ENCODE data around the gene ABLIM3. TPM values are rescaled to one million over a fixed set of nuclear protein-coding genes. Genes with fewer than 3 reads are reported as not detected.

Gene ABLIM3
- total RNA-seq, 2 experiments from 2014 or later: 0.21 TPM; not detected in 1

- ATAC-seq (no peak), DNase-seq (no peak)
- CTCF ChIA-PET: interaction anchor here (1.1 kb wide), 1 partner anchor 11 kb away, joined by 4 read pairs; no protein-coding TSS in a partner anchor
- H3K4me3 Mint-ChIP-seq: no peak overlapping the region
- peaks cover 23% of the 10 kb centered on the region for H3K27me3 Mint-ChIP-seq
- no peaks in the 10 kb centered on the region for H3K4me1 Mint-ChIP-seq
- no peaks in the 10 kb centered on the region for H3K9me3 Mint-ChIP-seq (ENCODE audit: low read depth)
- H3K27ac Mint-ChIP-seq: no peak overlapping the region
- H3K36me3 Mint-ChIP-seq: no peaks in the 10 kb centered on the region
These were observed 142.6 kb downstream of the ABLIM3 start for GRCh38 chr5:149283626-149284480.

- DNase-seq: no peak
- no peak overlapping the region for H3K4me3 Mint-ChIP-seq
- no peak for ATAC-seq
- H3K36me3 Mint-ChIP-seq: no peaks in the 10 kb centered on the region
- H3K27ac Mint-ChIP-seq: no peak overlapping the region
- H3K4me1 Mint-ChIP-seq: no peaks in the 10 kb centered on the region
- CTCF ChIA-PET: no interaction called here
- H3K27me3 Mint-ChIP-seq: peaks cover 20% of the 10 kb centered on the region
- no peaks in the 10 kb centered on the region for H3K9me3 Mint-ChIP-seq (ENCODE audit: low read depth)
These were observed 143.2 kb downstream of the ABLIM3 start for GRCh38 chr5:149284501-149284900.

- no peaks in the 10 kb centered on the region for H3K9me3 Mint-ChIP-seq (ENCODE audit: low read depth)
- CTCF ChIA-PET: no interaction called here
- H3K36me3 Mint-ChIP-seq: no peaks in the 10 kb centered on the region
- no peak overlapping the region for H3K27ac Mint-ChIP-seq
- no peak overlapping the region for H3K4me3 Mint-ChIP-seq
- ATAC-seq: no peak
- H3K4me1 Mint-ChIP-seq: no peaks in the 10 kb centered on the region
- peaks cover 13% of the 10 kb centered on the region for H3K27me3 Mint-ChIP-seq
- DNase-seq: no peak
These were observed 143.9 kb downstream of the ABLIM3 start for GRCh38 chr5:149285153-149285552.

- Mint-ChIP-seq H3K9me3 (ENCODE audit: low read depth) (no peaks in the 10 kb centered on the region), H3K36me3 (no peaks in the 10 kb centered on the region), H3K4me1 (no peaks in the 10 kb centered on the region), H3K27me3 (peaks cover 25% of the 10 kb centered on the region), H3K4me3 (no peak overlapping the region), H3K27ac (no peak overlapping the region)
- DNase-seq (no peak), ATAC-seq (no peak)
- CTCF ChIA-PET: no interaction called here
These were observed 147.1 kb downstream of the ABLIM3 start for GRCh38 chr5:149288436-149288835.

- no peaks in the 10 kb centered on the region for H3K9me3 Mint-ChIP-seq (ENCODE audit: low read depth)
- peaks cover 22% of the 10 kb centered on the region for H3K27me3 Mint-ChIP-seq
- DNase-seq: no peak
- no peaks in the 10 kb centered on the region for H3K36me3 Mint-ChIP-seq
- no peak overlapping the region for H3K4me3 Mint-ChIP-seq
- no peak for ATAC-seq
- CTCF ChIA-PET: no interaction called here
- no peaks in the 10 kb centered on the region for H3K4me1 Mint-ChIP-seq
- no peak overlapping the region for H3K27ac Mint-ChIP-seq
These were observed 148.0 kb downstream of the ABLIM3 start for GRCh38 chr5:149289301-149289700.

GRCh38 chr5:149294872-149295829, 153.9 kb downstream of the ABLIM3 start:
- no peak overlapping the region for H3K4me3 Mint-ChIP-seq
- H3K27me3 Mint-ChIP-seq: peaks cover 45% of the 10 kb centered on the region
- CTCF ChIA-PET: interaction anchor here (1.2 to 1.7 kb wide), 3 partner anchors 12 to 31 kb away, joined by 3 to 4 read pairs (median 3); no protein-coding TSS in a partner anchor
- H3K4me1 Mint-ChIP-seq: no peaks in the 10 kb centered on the region
- H3K27ac Mint-ChIP-seq: no peak overlapping the region
- ATAC-seq (no peak), DNase-seq (no peak)
- no peaks in the 10 kb centered on the region for H3K9me3 Mint-ChIP-seq (ENCODE audit: low read depth)
- no peaks in the 10 kb centered on the region for H3K36me3 Mint-ChIP-seq

GRCh38 chr5:149297340-149298025, 156.2 kb downstream of the ABLIM3 start:
- Mint-ChIP-seq H3K27me3 (peaks cover 30% of the 10 kb centered on the region), H3K9me3 (ENCODE audit: low read depth) (no peaks in the 10 kb centered on the region), H3K36me3 (no peaks in the 10 kb centered on the region), H3K27ac (no peak overlapping the region), H3K4me3 (no peak overlapping the region), H3K4me1 (no peaks in the 10 kb centered on the region)
- DNase-seq (no peak), ATAC-seq (no peak)
- CTCF ChIA-PET: interaction anchor here (0.9 to 1.4 kb wide), 3 partner anchors 28 to 156 kb away, joined by 3 to 4 read pairs (median 3); partner anchors contain the start of gene ABLIM3

- ATAC-seq (no peak), DNase-seq (no peak)
- H3K4me3 Mint-ChIP-seq: no peak overlapping the region
- CTCF ChIA-PET: interaction anchor here (0.9 to 1.4 kb wide), 3 partner anchors 17 to 157 kb away, joined by 3 to 4 read pairs (median 4); partner anchors contain the start of gene ABLIM3
- H3K27ac Mint-ChIP-seq: no peak overlapping the region
- no peaks in the 10 kb centered on the region for H3K9me3 Mint-ChIP-seq (ENCODE audit: low read depth)
- no peaks in the 10 kb centered on the region for H3K36me3 Mint-ChIP-seq
- H3K27me3 Mint-ChIP-seq: peaks cover 29% of the 10 kb centered on the region
- no peaks in the 10 kb centered on the region for H3K4me1 Mint-ChIP-seq
These were observed 156.9 kb downstream of the ABLIM3 start for GRCh38 chr5:149298163-149298562.

GRCh38 chr5:149298842-149299404, 157.6 kb downstream of the ABLIM3 start:
- Mint-ChIP-seq H3K27ac (no peak overlapping the region), H3K4me1 (no peaks in the 10 kb centered on the region), H3K4me3 (no peak overlapping the region), H3K27me3 (peaks cover 29% of the 10 kb centered on the region), H3K36me3 (no peaks in the 10 kb centered on the region), H3K9me3 (ENCODE audit: low read depth) (no peaks in the 10 kb centered on the region)
- CTCF ChIA-PET: interaction anchor here (0.9 to 1.4 kb wide), 3 partner anchors 16 to 158 kb away, joined by 3 to 4 read pairs (median 4); partner anchors contain the start of gene ABLIM3
- DNase-seq: no peak
- ATAC-seq: no peak

- DNase-seq (no peak), ATAC-seq (no peak)
- Mint-ChIP-seq H3K36me3 (no peaks in the 10 kb centered on the region), H3K9me3 (ENCODE audit: low read depth) (no peaks in the 10 kb centered on the region), H3K27ac (no peak overlapping the region), H3K4me3 (no peak overlapping the region), H3K4me1 (no peaks in the 10 kb centered on the region), H3K27me3 (peaks cover 26% of the 10 kb centered on the region)
- CTCF ChIA-PET: interaction anchor here (1.3 kb wide), 1 partner anchor 16 kb away, joined by 4 read pairs; no protein-coding TSS in a partner anchor
These were observed 158.3 kb downstream of the ABLIM3 start for GRCh38 chr5:149299451-149300054.

- CTCF ChIA-PET: no interaction called here
- no peaks in the 10 kb centered on the region for H3K9me3 Mint-ChIP-seq (ENCODE audit: low read depth)
These were observed 159.1 kb downstream of the ABLIM3 start for GRCh38 chr5:149300441-149300840.

GRCh38 chr5:149301049-149301743, 159.9 kb downstream of the ABLIM3 start:
- peaks cover 15% of the 10 kb centered on the region for H3K27me3 Mint-ChIP-seq
- H3K4me1 Mint-ChIP-seq: no peaks in the 10 kb centered on the region

More at GRCh38 chr5:149300441-149300840, 159.1 kb downstream of the ABLIM3 start:
- no peak overlapping the region for H3K27ac Mint-ChIP-seq
- ATAC-seq (no peak), DNase-seq (no peak)
- H3K27me3 Mint-ChIP-seq: peaks cover 17% of the 10 kb centered on the region
- no peaks in the 10 kb centered on the region for H3K36me3 Mint-ChIP-seq
- no peaks in the 10 kb centered on the region for H3K4me1 Mint-ChIP-seq
- H3K4me3 Mint-ChIP-seq: no peak overlapping the region

More at GRCh38 chr5:149301049-149301743, 159.9 kb downstream of the ABLIM3 start:
- CTCF ChIA-PET: no interaction called here
- ATAC-seq (no peak), DNase-seq (no peak)
- Mint-ChIP-seq H3K4me3 (no peak overlapping the region), H3K36me3 (no peaks in the 10 kb centered on the region), H3K27ac (no peak overlapping the region), H3K9me3 (ENCODE audit: low read depth) (no peaks in the 10 kb centered on the region)

Data from activated CD8-positive, alpha-beta memory T cell treated with anti-CD3 and anti-CD28 coated beads, Interleukin-2, amount 10 ng/mL, durations not matched to agents 7 days and 5 days (primary cell).